Psoas muscle (tissue), 8 donors: ENCODE measurements around the gene BAIAP2. TPM values are rescaled to one million over a fixed set of nuclear protein-coding genes. Genes with fewer than 3 reads are reported as not detected.

Experiments
- ATAC-seq, 4 donors: fragments of 200-7000 bp; cut with Tn5 transposase; one replicate each; pipeline ENCODE4 v1.9.1; 2020; ENCODE audit warnings: moderate library complexity in 3 of 4, mild to moderate bottlenecking in 2 of 4
- DNase-seq, 2 donors: peaks; one replicate each; pipeline ENCODE4 v3.0.0-alpha.2; 2020
- H3K27ac ChIP-seq: fragments of 200-600 bp; one replicate; pipeline ENCODE4 v1.8.0; 2022
- H3K27me3 ChIP-seq, 3 donors: fragments of 200-600 bp in 1 of 3; one replicate each; pipeline versions ENCODE4 v1.6.1 to v1.8.0; 2013 to 2022; ENCODE audit warnings: low read length in 2 of 3, mild to moderate bottlenecking in 2 of 3, moderate library complexity in 1 of 3; ENCODE audit not compliant: insufficient read depth in 3 of 3
- H3K36me3 ChIP-seq, 2 donors: fragments of 200-600 bp in 1 of 2; one replicate each; pipeline versions ENCODE4 v1.6.1 to v1.8.0; 2013 to 2022; ENCODE audit warnings: low read depth in 1 of 2, mild to moderate bottlenecking in 1 of 2, moderate library complexity in 1 of 2; ENCODE audit not compliant: insufficient read depth in 1 of 2
- H3K4me1 ChIP-seq: fragments of 200-600 bp; one replicate; pipeline ENCODE4 v1.8.0; 2022
- H3K4me3 ChIP-seq: fragments of 200-600 bp; one replicate; pipeline ENCODE4 v1.8.0; 2022; ENCODE audit warnings: mild to moderate bottlenecking
- H3K9me3 ChIP-seq: fragments of 200-600 bp; one replicate; pipeline ENCODE4 v1.8.0; 2022
- CTCF ChIP-seq: fragments of 200-600 bp; IDR thresholded peaks from one replicate; pipeline ENCODE4 v1.8.0; 2022; ENCODE audit warnings: antibody characterized with exemption
- WGBS, 3 donors: extraction: QIAGEN DNeasy Blood & Tissue Kit; methylation state at CpG; one replicate each; pipeline versions ENCODE4 v1.1.6 to v1.1.7; 2013; 5-methylcytosine and 5-hydroxymethylcytosine counted together
- intact Hi-C, 2 donors: fragments of 100-400 bp; cut with DNase I; formaldehyde crosslinking; loops; one replicate each; pipeline versions ENCODE4 v1.11.0 to v1.14.2; 2022
- polyA plus RNA-seq, 3 donors: library from polyadenylated mRNA; stranded (reverse); fragments of 200-250 nt; gene quantifications; one replicate each; pipeline ENCODE4 v1.2.3, GENCODE V29; 2013
- total RNA-seq, 4 donors: library from RNA; stranded (reverse); fragmentation: NEBNext Ultra II Directional in 2 of 4; extraction: Animal tissue kit (Norgen Biotek cat#: 25700) in 2 of 4; gene quantifications; one replicate each; pipeline versions ENCODE4 v1.2.1 to v1.2.4, GENCODE V29; 2021 to 2023
- donor health status: healthy with polysubstance abuse.
- donor health status: DM: no; HTN: no; CAD: no; lungs with moderate emphysema.
- donor health status: Bipolar disorder and iron deficiency.
- donor health status: healthy.
- donor health status: DM: yes; HTN: yes; CAD: no.
- donor health status: DM: no; HTN: no; CAD: no.
- donor health status: DM: no; HTN: no; CAD: no.
- donor health status: DM: yes; HTN: yes; CAD: no.

Gene BAIAP2
- total and polyA plus RNA-seq, 7 donors = 3.9 to 28.9 (median 8.6) TPM

DNA sequence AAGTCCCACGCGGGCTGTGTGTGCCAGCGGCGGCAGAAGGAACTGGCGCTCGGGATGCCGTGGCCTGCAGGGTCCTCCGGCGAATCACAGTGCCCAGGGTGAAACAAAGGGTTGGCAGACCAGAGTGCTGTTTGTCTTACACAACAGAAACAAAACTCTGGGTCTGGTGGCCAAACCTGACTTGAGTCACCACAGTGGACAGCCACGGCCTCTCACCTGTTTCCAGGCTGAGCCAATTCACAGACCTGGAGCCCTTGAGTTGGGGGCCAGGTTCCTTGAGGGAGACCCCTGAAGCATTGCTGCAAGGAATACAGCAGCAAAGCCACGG, 45.4 kb upstream of the BAIAP2 start:
- no peak overlapping the region for H3K27ac ChIP-seq
- WGBS, 3 donors = 55 to 71% (median 71%) methylated on average over 11 of the region's 11 CpGs
- no peaks in the 10 kb centered on the region for H3K36me3 ChIP-seq
- DNase-seq (no peak), ATAC-seq (no peak)
- intact Hi-C loops = no loop called here
- H3K9me3 ChIP-seq = no peaks in the 10 kb centered on the region
- no peak for TF ChIP-seq CTCF
- H3K4me3 ChIP-seq = no peak overlapping the region
- no peaks in the 10 kb centered on the region for H3K27me3 ChIP-seq
- H3K4me1 ChIP-seq = peaks cover 19% of the 10 kb centered on the region

DNA sequence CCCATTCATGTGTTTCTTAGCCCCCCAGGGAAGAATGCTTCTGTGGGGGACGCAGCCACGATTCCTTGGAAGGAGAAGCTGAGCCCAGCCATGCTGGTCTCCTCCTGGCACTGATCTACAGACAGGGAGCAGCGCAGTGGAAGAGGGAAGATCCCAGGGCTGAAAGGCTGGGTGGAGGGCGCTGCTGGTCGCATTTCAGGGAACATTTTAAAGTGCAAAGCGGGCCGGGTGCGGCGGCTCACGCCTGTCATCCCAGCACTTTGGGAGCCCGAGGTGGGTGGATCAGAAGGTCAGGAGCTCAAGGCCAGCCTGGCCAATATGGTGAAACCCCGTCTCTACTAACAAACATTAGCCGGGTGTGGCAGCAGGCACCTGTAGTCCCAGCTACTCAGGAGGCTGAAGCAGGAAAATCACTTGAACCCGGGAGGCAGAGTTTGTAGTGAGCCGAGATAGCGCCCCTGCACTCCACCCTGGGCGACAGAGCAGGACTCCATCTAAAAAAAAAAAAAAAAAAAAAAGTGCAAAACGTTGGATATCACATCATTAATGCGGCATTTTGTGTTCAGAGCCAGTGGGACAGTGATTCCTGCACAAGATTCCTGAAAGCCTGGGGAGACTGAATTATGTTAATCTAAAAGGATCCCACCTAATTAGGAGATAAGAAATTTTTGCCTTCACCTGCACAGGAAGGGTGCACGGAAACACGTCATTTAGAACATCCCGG, 43.9 kb upstream of the BAIAP2 start:
- no peaks in the 10 kb centered on the region for H3K27me3 ChIP-seq
- ATAC-seq (no peak), DNase-seq (no peak)
- peaks cover 0 to 13% of the 10 kb centered on the region in 2 donors for H3K36me3 ChIP-seq
- H3K4me3 ChIP-seq = peak overlapping the region; percentile 89
- peaks cover 17% of the 10 kb centered on the region for H3K4me1 ChIP-seq
- intact Hi-C loops = loop anchor here (1.0 to 2.0 kb wide), 2 partner anchors 106 to 110 kb away; no protein-coding TSS in a partner anchor
- WGBS, 3 donors = 41 to 48% (median 46%) methylated on average over 22 of the region's 22 CpGs
- no peaks in the 10 kb centered on the region for H3K9me3 ChIP-seq
- H3K27ac ChIP-seq = peak overlapping the region; percentile 85
- TF ChIP-seq CTCF = no peak

- no peaks in the 10 kb centered on the region for H3K27me3 ChIP-seq
- H3K36me3 ChIP-seq = peaks cover 0 to 19% of the 10 kb centered on the region in 2 donors
- no peaks in the 10 kb centered on the region for H3K9me3 ChIP-seq
- peak within 1 kb of the TSS; percentile 89 for H3K4me3 ChIP-seq
- intact Hi-C loops = loop anchor here (1.0 to 2.0 kb wide), 2 partner anchors 105 to 110 kb away; no protein-coding TSS in a partner anchor
- peak; percentile 85 to 90 for DNase-seq
- H3K4me1 ChIP-seq = peaks cover 17% of the 10 kb centered on the region
- 0% methylated on average over 37 to 66 of the region's 66 CpGs for WGBS, 3 donors
- TF ChIP-seq CTCF = peak; percentile 29
- peak within 1 kb of the TSS; percentile 85 for H3K27ac ChIP-seq
- peak; percentile 75 to 80 (median 78) for ATAC-seq
These were observed 43.3 kb upstream of the BAIAP2 start, which contains the start of gene CHMP6 for GRCh38 chr17:80991645-80992076. TSS of gene CHMP6 (plus strand) at chr17:80991841. CDS start at chr17:80991919, 78 bp downstream.

DNA sequence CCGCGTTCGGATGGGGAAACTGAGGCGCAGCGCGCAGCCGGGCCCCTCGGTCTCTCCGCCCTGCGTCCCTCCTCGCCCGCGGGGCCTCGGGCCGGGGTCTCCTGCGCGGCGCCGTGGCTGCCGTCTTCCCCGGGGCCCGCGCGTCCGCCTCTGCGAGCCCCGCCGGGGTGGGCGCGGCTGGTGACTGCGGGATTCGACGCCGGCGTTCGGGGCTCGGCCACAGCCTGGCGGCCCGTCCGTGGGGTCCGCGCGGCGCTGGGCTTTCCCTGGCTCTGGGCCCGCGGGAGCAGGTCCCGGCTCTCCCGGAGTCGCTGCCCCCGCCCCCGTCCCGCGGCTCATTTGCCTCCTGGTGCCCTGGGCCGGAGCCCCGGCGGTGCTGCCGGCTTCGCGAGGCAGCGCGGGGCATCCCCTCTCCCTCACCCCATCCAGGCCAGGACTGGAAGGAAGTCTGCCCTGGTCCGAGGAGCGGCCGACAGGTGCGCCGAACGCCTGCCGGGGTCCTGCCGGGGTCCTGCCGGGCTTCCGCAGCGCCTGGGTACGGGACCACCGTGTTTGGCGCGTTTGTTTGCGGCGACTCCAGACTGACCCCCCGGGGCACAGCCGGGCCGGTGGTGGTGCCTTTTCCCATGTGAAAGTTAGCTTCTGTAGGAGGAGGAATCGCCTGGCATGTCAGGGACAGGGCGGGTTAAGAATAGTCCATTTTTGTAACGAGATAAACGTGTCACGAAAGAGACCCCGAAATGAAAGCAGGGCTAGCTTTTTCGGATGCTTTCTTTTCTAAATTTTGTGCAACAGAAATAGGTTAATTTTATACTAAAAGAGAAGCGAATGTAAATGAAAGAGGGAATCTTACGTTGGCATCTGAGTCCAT, 42.6 kb upstream of the BAIAP2 start:
- WGBS, 3 donors = 2 to 3% (median 2%) methylated on average over 49 to 90 of the region's 90 CpGs
- ATAC-seq (peak; percentile 4 to 20 (median 6)), DNase-seq (no peak)
- no peak for TF ChIP-seq CTCF
- H3K4me3 ChIP-seq = peak overlapping the region; percentile 89
- peaks cover 17% of the 10 kb centered on the region for H3K4me1 ChIP-seq
- peaks cover 0 to 25% of the 10 kb centered on the region in 2 donors for H3K36me3 ChIP-seq
- H3K27ac ChIP-seq = peak overlapping the region; percentile 85
- H3K9me3 ChIP-seq = no peaks in the 10 kb centered on the region
- H3K27me3 ChIP-seq = no peaks in the 10 kb centered on the region
- intact Hi-C loops = no loop called here
